ENCODE data around the gene CCL8.
A peak's percentile ranks its signal among the peaks of the same experiment; 100 is the strongest.

CCL8 gene

DNA sequence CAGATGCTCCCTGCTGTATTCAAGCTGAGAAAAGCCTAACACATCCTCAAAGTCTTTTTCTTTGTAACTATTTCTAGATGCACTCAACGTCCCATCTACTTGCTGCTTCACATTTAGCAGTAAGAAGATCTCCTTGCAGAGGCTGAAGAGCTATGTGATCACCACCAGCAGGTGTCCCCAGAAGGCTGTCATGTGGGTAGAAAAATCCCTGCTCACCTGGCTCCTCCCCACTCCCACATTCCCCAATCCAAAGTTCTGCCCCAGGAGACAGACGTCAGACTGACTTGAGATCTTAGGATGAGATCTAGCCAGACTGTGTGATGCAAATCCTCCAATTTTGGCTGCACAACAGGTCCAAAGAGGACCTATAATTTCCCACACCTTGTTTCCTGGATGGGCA lies 38.2 kb downstream of the CCL8 start:
- Histone ChIP-seq H3K4me3 (ENCODE audit: low read depth, low read length) (no peak overlapping the region), H3K36me3 (no peaks in the 10 kb centered on the region), H3K9me3 (no peaks in the 10 kb centered on the region), H3K4me1 (no peaks in the 10 kb centered on the region), H3K27me3 (peaks cover 2% of the 10 kb centered on the region; the same call in 1 of the 2 replicates)
- TF ChIP-seq, protein P1, sequence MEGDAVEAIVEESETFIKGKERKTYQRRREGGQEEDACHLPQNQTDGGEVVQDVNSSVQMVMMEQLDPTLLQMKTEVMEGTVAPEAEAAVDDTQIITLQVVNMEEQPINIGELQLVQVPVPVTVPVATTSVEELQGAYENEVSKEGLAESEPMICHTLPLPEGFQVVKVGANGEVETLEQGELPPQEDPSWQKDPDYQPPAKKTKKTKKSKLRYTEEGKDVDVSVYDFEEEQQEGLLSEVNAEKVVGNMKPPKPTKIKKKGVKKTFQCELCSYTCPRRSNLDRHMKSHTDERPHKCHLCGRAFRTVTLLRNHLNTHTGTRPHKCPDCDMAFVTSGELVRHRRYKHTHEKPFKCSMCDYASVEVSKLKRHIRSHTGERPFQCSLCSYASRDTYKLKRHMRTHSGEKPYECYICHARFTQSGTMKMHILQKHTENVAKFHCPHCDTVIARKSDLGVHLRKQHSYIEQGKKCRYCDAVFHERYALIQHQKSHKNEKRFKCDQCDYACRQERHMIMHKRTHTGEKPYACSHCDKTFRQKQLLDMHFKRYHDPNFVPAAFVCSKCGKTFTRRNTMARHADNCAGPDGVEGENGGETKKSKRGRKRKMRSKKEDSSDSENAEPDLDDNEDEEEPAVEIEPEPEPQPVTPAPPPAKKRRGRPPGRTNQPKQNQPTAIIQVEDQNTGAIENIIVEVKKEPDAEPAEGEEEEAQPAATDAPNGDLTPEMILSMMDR (IDR thresholded peaks at IDR 0.05; ENCODE audit: low read depth, low read length) = no peak
- no peak for DNase-seq

DNA sequence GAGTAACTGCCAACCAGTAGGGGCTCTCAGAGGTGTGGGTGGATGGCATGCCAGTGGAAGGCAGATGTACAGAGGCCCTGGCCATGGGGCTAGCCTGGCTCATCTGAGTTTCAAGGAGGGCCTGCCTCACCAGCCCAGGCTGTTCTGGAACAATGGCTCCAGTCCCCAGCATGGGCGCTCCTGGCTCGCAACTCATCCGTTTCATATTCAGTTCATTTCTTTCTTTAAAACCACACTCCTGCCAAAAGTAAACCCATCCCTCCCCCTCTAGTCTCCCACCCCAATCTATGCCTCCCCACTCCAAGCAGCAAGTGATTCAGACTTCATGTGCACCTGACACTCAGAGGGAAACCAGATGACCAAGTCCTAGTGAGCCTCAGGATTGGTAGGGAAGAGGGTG lies 39.4 kb downstream of the CCL8 start:
- Histone ChIP-seq H3K36me3 (no peaks in the 10 kb centered on the region), H3K27me3 (peaks cover 2% of the 10 kb centered on the region; the same call in 1 of the 2 replicates), H3K4me3 (ENCODE audit: low read depth, low read length) (no peak overlapping the region), H3K4me1 (no peaks in the 10 kb centered on the region), H3K9me3 (no peaks in the 10 kb centered on the region)
- no peak for DNase-seq
- TF ChIP-seq, protein P1 (IDR thresholded peaks at IDR 0.05; ENCODE audit: low read depth, low read length) = no peak

DNA sequence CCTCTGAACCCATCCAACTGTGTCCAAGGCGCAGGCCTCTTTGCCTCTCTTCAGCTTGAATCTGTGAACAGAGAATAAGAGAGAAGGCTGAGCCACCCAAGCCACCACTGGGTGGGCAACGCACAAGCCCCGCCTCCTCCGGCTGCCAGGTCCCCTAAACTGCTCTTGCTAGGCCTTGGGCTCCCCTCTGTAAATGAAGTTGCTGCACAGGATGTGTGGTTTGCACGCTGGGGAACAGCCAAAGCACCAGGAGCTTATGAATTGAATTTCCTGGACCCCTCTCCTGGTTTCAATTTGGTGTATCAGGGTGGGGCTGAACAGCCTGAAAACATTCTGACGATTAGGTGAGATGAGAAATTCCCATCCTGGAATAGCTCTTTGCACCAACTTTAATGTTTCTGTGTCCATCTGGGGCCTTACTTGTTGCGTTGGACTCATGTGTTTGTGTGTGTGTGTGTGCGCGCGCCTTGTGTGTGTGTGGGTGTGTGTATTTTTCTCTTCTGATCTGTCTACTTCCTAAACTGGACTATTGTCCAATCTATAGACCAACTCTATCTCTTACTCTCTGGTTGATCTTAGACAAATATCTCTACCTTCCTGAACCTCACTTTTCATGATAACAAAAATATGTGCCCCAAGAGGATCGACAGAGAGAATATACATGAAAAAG lies 41.5 kb downstream of the CCL8 start:
- no peaks in the 10 kb centered on the region for H3K4me1 ChIP-seq
- H3K9me3 ChIP-seq = no peaks in the 10 kb centered on the region
- DNase-seq = no peak
- H3K36me3 ChIP-seq = no peaks in the 10 kb centered on the region
- TF ChIP-seq, protein P1 (IDR thresholded peaks at IDR 0.05; ENCODE audit: low read depth, low read length) = no peak
- peaks cover 2% of the 10 kb centered on the region; the same call in 1 of the 2 replicates for H3K27me3 ChIP-seq
- H3K4me3 ChIP-seq (ENCODE audit: low read depth, low read length) = no peak overlapping the region

DNA sequence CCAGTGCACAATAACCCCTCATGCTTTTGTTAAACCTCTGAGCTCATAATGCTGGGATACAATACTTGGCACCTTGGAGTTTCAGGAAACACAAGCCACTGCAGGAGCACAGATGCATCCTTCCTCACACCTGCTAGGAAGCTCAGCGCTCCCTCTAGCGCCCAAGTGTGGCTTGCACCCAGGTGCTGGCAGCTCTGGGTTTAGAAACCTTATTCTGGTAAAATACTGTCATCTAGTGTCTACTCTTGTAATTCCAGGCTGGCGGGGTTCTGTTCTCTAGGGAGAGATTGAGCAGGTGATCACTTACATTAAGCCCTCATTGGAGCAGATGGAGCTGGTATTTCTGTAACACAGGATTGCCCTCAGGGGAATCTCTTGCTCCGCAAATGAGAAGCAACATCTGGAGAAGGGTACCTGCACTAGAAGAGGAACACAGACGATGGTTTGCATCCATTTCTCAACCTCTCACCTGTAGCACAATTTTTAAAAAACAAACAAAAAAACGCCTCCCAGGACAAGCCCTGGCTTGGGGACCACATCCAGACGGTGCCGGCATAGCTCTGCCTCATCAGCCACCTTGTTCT lies 42.3 kb downstream of the CCL8 start:
- Histone ChIP-seq H3K36me3 (no peaks in the 10 kb centered on the region), H3K4me1 (no peaks in the 10 kb centered on the region), H3K27me3 (no peaks in the 10 kb centered on the region; the same call in 1 of the 2 replicates), H3K4me3 (ENCODE audit: low read depth, low read length) (no peak overlapping the region), H3K9me3 (no peaks in the 10 kb centered on the region)
- peak; percentile 86 for DNase-seq
- TF ChIP-seq, protein P1 (IDR thresholded peaks at IDR 0.05; ENCODE audit: low read depth, low read length) = peak; percentile 100

DNA sequence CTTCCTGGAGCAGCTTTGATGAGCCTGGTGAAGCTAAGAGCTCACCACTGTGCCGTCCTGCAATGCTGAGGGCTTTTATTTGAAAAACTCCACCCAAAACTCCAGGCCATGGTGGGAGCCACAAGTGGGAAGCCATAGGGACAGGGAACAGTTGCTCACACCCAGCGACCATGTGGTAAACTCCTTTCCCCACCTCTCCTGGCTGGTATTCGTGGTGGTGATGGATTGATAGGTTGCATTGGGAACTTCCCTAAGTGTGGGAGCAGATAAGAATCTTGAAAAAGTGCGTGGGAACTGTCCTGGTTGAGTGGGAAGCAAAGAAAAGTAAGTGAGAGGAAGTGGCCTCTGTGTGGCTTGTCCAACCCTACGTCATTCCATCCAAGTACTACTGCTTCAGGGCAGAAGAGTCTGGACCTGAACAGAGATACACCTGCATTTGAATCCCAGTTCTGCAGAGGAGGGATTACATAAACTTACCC lies 44.0 kb downstream of the CCL8 start, which contains the start of gene CCL1:
TSS of gene CCL1 (minus strand) at position 51 of the 479 bp plus-strand sequence. CDS start 72 bp downstream, outside the sequence.
- Histone ChIP-seq H3K36me3 (no peaks in the 10 kb centered on the region), H3K4me3 (ENCODE audit: low read depth, low read length) (no peak within 1 kb of the TSS), H3K27me3 (peaks cover 1% of the 10 kb centered on the region; the same call in 1 of the 2 replicates), H3K9me3 (no peaks in the 10 kb centered on the region), H3K4me1 (no peaks in the 10 kb centered on the region)
- TF ChIP-seq, protein P1 (IDR thresholded peaks at IDR 0.05; ENCODE audit: low read depth, low read length) = no peak
- no peak for DNase-seq

DNA sequence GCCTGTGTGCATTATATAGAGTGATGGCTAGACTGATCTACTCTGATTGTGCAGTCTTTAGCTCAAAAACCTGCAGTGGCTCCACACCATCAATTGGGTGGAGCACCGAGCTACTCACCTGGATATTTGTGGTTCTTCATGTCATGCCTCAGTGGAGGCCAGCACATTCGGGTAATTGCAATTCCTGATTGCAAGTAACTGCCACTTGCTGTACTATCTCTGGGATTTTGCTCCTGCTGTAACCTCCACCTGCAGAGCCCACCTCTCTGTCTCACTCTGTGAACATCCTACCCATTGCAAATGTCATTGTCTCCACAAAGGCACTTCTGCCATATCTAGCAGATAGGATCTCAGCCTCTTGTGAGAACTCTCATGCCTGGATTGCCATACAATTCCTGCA lies 45.5 kb downstream of the CCL8 start:
- H3K4me1 ChIP-seq = no peaks in the 10 kb centered on the region
- H3K36me3 ChIP-seq = no peaks in the 10 kb centered on the region
- no peaks in the 10 kb centered on the region for H3K9me3 ChIP-seq
- no peak for DNase-seq
- H3K4me3 ChIP-seq (ENCODE audit: low read depth, low read length) = no peak overlapping the region
- TF ChIP-seq, protein P1 (IDR thresholded peaks at IDR 0.05; ENCODE audit: low read depth, low read length) = no peak
- H3K27me3 ChIP-seq = peaks cover 6% of the 10 kb centered on the region; the same call in 1 of the 2 replicates

Measured in BE2C (cell line).